SK-N-DZ (cell line): ENCODE results near the gene ZSCAN29. TPM values are rescaled to one million over a fixed set of nuclear protein-coding genes. Genes with fewer than 3 reads are reported as not detected.
"Not testable (repeated sequence)": the region's sequence is repeated elsewhere in the genome, so short reads cannot be mapped to it uniquely, and the experiment has no call there.

Experiments
- DNase-seq: peaks from one replicate; pipeline ENCODE4 v3.0.0-alpha.2; 2015; ENCODE audit warnings: low spot score
- polyA plus RNA-seq, 2 experiments: library from polyadenylated mRNA; depleted of rRNA; stranded (reverse); fragments of >200 nt; gene quantifications; 2 replicates each; pipeline ENCODE4 v1.2.3, GENCODE V29; 2014

The ZSCAN29 gene
- 30.0 and 31.4 TPM in 2 replicates for polyA plus RNA-seq (2014; cell fraction: cytosol; rRNA removed)
- polyA plus RNA-seq (2014; cell fraction: nucleus; rRNA removed) = 21.9 and 30.2 TPM in 2 replicates

- DNase-seq = peak; percentile 91
Measured at GRCh38 chr15:43370975-43371974, at the start of gene ZSCAN29, which contains the start of gene TUBGCP4. ZSCAN29 (minus strand) TSS chr15:43371043; CDS start chr15:43369913, 1,130 bp downstream. TUBGCP4 (plus strand) TSS chr15:43371101; CDS start chr15:43371355, 254 bp downstream.

GRCh38 chr15:43420435-43420834 lies 49.6 kb upstream of the ZSCAN29 start:
- no peak for DNase-seq

GRCh38 chr15:43414196-43414595 lies 43.4 kb upstream of the ZSCAN29 start:
- no peak for DNase-seq

GRCh38 chr15:43412096-43412495 lies 41.3 kb upstream of the ZSCAN29 start:
- DNase-seq = no peak

GRCh38 chr15:43410572-43411214 lies 39.9 kb upstream of the ZSCAN29 start:
- no peak for DNase-seq

- no peak for DNase-seq
Measured at GRCh38 chr15:43408789-43409188, 37.9 kb upstream of the ZSCAN29 start.

- no peak for DNase-seq
Measured at GRCh38 chr15:43406808-43407207, 36.0 kb upstream of the ZSCAN29 start.

- DNase-seq = peak; percentile 33
Measured at GRCh38 chr15:43406189-43406588, 35.3 kb upstream of the ZSCAN29 start.

- no peak for DNase-seq
Measured at GRCh38 chr15:43404130-43404529, 33.3 kb upstream of the ZSCAN29 start.

- no peak for DNase-seq
Measured at GRCh38 chr15:43403616-43404015, 32.8 kb upstream of the ZSCAN29 start.

- DNase-seq = no peak
Measured at GRCh38 chr15:43402255-43402654, 31.4 kb upstream of the ZSCAN29 start.

- DNase-seq = not testable (repeated sequence)
Measured at GRCh38 chr15:43393592-43393991, 22.7 kb upstream of the ZSCAN29 start.

- DNase-seq = no peak
Measured at GRCh38 chr15:43390723-43391122, 19.9 kb upstream of the ZSCAN29 start.

GRCh38 chr15:43383070-43383469 lies 12.2 kb upstream of the ZSCAN29 start:
- DNase-seq = no peak

- DNase-seq = no peak
Measured at GRCh38 chr15:43382310-43382709, 11.5 kb upstream of the ZSCAN29 start.

- no peak for DNase-seq
Measured at GRCh38 chr15:43378601-43379000, 7.8 kb upstream of the ZSCAN29 start.

- peak; percentile 50 for DNase-seq
Measured at GRCh38 chr15:43376017-43376705, 5.3 kb upstream of the ZSCAN29 start.

GRCh38 chr15:43370310-43370974 lies 401 bp downstream of the ZSCAN29 start:
- DNase-seq = peak; percentile 22

GRCh38 chr15:43361313-43361903 lies 9.4 kb downstream of the ZSCAN29 start:
- no peak for DNase-seq

GRCh38 chr15:43360821-43361220 lies 10.0 kb downstream of the ZSCAN29 start:
- no peak for DNase-seq
